ENCODE measurements around the gene VKORC1. TPM values are rescaled to one million over a fixed set of nuclear protein-coding genes. Genes with fewer than 3 reads are reported as not detected.

Gene VKORC1
- polyA plus RNA-seq, 2 donors = 18.5 to 39.2 TPM

DNA sequence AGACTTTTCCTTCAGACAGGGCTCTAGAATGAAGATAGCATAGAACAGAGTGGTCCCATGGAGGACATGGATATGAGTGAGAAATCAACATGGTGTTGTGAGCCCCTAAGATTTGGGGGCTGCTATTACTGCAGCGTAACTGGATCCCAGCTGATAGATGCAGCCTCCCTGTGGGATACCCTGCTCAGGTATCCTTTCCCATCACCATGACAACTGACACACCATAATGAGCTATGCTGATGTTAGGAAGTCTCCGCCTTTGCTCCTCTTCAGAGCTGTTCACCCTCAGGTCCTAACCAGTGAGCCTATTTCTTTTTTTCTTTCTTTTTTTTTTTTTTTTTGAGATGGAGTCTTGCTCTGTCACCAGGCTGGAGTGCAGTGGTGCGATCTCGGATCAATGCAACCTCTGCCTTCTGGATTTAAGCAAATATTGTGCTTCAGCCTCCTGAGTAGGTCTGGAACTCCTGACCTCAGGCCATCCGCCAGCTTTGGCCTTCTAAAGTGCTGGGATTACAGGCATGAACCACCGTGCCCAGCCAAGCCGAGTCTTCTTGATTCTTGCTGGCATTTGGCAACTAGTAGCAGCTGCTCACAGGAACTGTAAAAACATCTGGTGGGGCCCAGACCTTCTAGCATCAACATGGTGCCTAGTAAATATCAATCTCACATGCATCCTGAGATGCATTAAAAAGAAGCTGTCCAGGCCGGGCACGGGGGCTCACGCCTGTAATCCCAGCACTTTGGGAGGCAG, 44.1 kb downstream of the VKORC1 start:
- 72 to 73% methylated on average over 10 of the region's 10 CpGs for WGBS, 2 donors
- Histone ChIP-seq H3K4me1 (ENCODE audit: control insufficient read depth in 2 of 2, insufficient read depth in 2 of 2, low read length in 1 of 2) (no peaks in the 10 kb centered on the region), H3K9me3 (ENCODE audit: control insufficient read depth in 2 of 2, insufficient read depth in 1 of 2, low read depth in 1 of 2, low read length in 1 of 2) (no peaks in the 10 kb centered on the region), H3K4me3 (ENCODE audit: low read depth in 1 of 2, low read length in 2 of 2) (no peak overlapping the region), H3K27ac (ENCODE audit: low read depth in 2 of 2, low read length in 1 of 2) (no peak overlapping the region), H3K27me3 (ENCODE audit: control insufficient read depth in 1 of 2, insufficient read depth in 2 of 2, low read length in 2 of 2) (no peaks in the 10 kb centered on the region), H3K36me3 (ENCODE audit: control insufficient read depth in 2 of 2, insufficient read depth in 2 of 2, low read length in 1 of 2) (no peaks in the 10 kb centered on the region)

DNA sequence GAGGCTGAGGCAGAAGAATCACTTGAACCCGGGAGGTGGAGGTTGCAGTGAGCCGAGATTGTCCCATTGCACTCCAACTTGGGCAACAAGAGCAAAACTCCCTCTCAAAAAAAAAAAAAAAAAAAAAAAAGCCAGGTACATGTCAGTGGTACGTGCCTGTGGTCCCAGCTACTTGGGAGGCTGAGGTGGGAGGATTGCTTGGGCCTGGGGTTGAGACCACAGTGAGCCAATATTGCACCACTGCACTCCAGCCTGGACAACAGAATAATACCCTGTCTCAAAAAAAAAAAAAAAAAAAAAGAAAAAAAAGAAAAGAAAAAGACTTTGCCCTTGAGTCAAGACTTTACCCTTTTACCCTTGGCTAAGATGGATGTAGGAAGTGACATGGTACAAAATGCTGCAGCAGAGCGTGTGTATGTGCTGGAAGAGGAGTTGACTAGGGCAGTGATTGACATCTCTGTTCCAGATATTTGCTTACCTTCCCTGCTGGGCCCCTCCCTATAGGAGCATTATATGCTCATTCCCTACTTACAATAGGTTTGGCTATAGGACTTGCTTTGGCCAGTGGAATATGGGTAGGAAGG, 50.6 kb downstream of the VKORC1 start:
- no peaks in the 10 kb centered on the region for H3K9me3 ChIP-seq (ENCODE audit: control insufficient read depth in 2 of 2, insufficient read depth in 1 of 2, low read depth in 1 of 2, low read length in 1 of 2)
- H3K27me3 ChIP-seq (ENCODE audit: control insufficient read depth in 1 of 2, insufficient read depth in 2 of 2, low read length in 2 of 2) = no peaks in the 10 kb centered on the region
- H3K4me1 ChIP-seq (ENCODE audit: control insufficient read depth in 2 of 2, insufficient read depth in 2 of 2, low read length in 1 of 2) = no peaks in the 10 kb centered on the region
- H3K4me3 ChIP-seq (ENCODE audit: low read depth in 1 of 2, low read length in 2 of 2) = no peak overlapping the region
- H3K36me3 ChIP-seq (ENCODE audit: control insufficient read depth in 2 of 2, insufficient read depth in 2 of 2, low read length in 1 of 2) = peaks cover 14 to 29% of the 10 kb centered on the region in 2 donors
- no peak overlapping the region for H3K27ac ChIP-seq (ENCODE audit: low read depth in 2 of 2, low read length in 1 of 2)
- WGBS, 2 donors = 75 to 91% methylated on average over 4 of the region's 4 CpGs

- Histone ChIP-seq H3K36me3 (ENCODE audit: control insufficient read depth in 2 of 2, insufficient read depth in 2 of 2, low read length in 1 of 2) (peaks cover 14 to 35% of the 10 kb centered on the region in 2 donors), H3K9me3 (ENCODE audit: control insufficient read depth in 2 of 2, insufficient read depth in 1 of 2, low read depth in 1 of 2, low read length in 1 of 2) (no peaks in the 10 kb centered on the region), H3K4me1 (ENCODE audit: control insufficient read depth in 2 of 2, insufficient read depth in 2 of 2, low read length in 1 of 2) (no peaks in the 10 kb centered on the region), H3K4me3 (ENCODE audit: low read depth in 1 of 2, low read length in 2 of 2) (no peak overlapping the region), H3K27ac (ENCODE audit: low read depth in 2 of 2, low read length in 1 of 2) (no peak overlapping the region), H3K27me3 (ENCODE audit: control insufficient read depth in 1 of 2, insufficient read depth in 2 of 2, low read length in 2 of 2) (no peaks in the 10 kb centered on the region)
- 88 to 94% methylated on average over 1 of the region's 1 CpG for WGBS, 2 donors
These were observed 51.2 kb downstream of the VKORC1 start for GRCh38 chr16:31043352-31043751.

DNA sequence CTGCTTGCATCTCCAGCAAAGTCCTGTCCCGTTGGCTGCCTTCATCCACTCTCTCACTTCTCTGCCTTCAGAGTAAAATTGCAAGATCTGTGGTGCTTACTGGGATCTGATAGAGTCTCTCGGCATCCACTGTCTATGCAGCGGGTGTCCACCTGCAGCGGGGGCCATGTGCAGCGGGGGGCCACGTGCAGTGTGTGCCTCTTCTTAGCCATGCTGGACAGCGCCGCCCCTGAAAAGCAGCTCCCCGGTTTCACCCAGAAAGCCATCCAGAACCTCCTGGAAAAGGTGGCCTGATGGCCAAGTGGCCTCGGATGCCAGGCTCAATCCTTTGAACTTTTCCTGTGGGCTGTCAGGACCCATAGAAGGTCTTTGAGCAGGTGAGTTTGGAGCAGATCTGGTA, 51.7 kb downstream of the VKORC1 start:
- WGBS, 2 donors = 89 to 90% methylated on average over 10 of the region's 10 CpGs
- peaks cover 17 to 40% of the 10 kb centered on the region in 2 donors for H3K36me3 ChIP-seq (ENCODE audit: control insufficient read depth in 2 of 2, insufficient read depth in 2 of 2, low read length in 1 of 2)
- no peak overlapping the region for H3K4me3 ChIP-seq (ENCODE audit: low read depth in 1 of 2, low read length in 2 of 2)
- no peaks in the 10 kb centered on the region for H3K4me1 ChIP-seq (ENCODE audit: control insufficient read depth in 2 of 2, insufficient read depth in 2 of 2, low read length in 1 of 2)
- no peak overlapping the region for H3K27ac ChIP-seq (ENCODE audit: low read depth in 2 of 2, low read length in 1 of 2)
- no peaks in the 10 kb centered on the region for H3K27me3 ChIP-seq (ENCODE audit: control insufficient read depth in 1 of 2, insufficient read depth in 2 of 2, low read length in 2 of 2)
- no peaks in the 10 kb centered on the region for H3K9me3 ChIP-seq (ENCODE audit: control insufficient read depth in 2 of 2, insufficient read depth in 1 of 2, low read depth in 1 of 2, low read length in 1 of 2)

Other genes with a start within 250 kb of the VKORC1 start
- 10 to 100 TPM; 21.8 to 33.9 TPM for gene BCL7C, start 200.7 kb downstream of the VKORC1 start, polyA plus RNA-seq
- gene CTF1, start 198.2 kb downstream of the VKORC1 start, polyA plus RNA-seq = 1 to 10 TPM; 2.2 to 3.3 TPM
- 10 to 100 TPM; 10.7 to 35.6 TPM for gene FBXL19, start 171.2 kb downstream of the VKORC1 start, polyA plus RNA-seq
- gene ORAI3, start 145.7 kb downstream of the VKORC1 start, polyA plus RNA-seq = 10 to 100 TPM in 1 of 2 donors, 1 to 10 TPM in 1; 8.5 to 11.6 TPM
- gene SETD1A, start 137.0 kb downstream of the VKORC1 start, polyA plus RNA-seq = 1 to 10 TPM; 6.8 to 9.6 TPM
- 10 to 100 TPM in 1 of 2 donors, 1 to 10 TPM in 1; 6.6 to 12.1 TPM for gene HSD3B7, start 109.6 kb downstream of the VKORC1 start, polyA plus RNA-seq
- 1 to 10 TPM in 1 of 2 donors, under 1 TPM in 1; 0.29 to 1.6 TPM for gene STX1B, start 84.2 kb downstream of the VKORC1 start, polyA plus RNA-seq
- gene STX4, start 61.2 kb downstream of the VKORC1 start, polyA plus RNA-seq = 10 to 100 TPM; 49.7 to 54.1 TPM
- gene ZNF668, start 20.6 kb downstream of the VKORC1 start, polyA plus RNA-seq = 1 to 10 TPM; 5.8 to 6.6 TPM
- 1 to 10 TPM; 3.4 to 8.1 TPM for gene ZNF646, start 20.4 kb downstream of the VKORC1 start, polyA plus RNA-seq
- gene PRSS53, start 5.9 kb downstream of the VKORC1 start, polyA plus RNA-seq = 1 to 10 TPM in 1 of 2 donors, under 1 TPM in 1; 1.00 to 2.9 TPM
- gene BCKDK, start 13.6 kb upstream of the VKORC1 start, polyA plus RNA-seq = 10 to 100 TPM; 13.0 to 23.1 TPM
- gene KAT8, start 22.9 kb upstream of the VKORC1 start, polyA plus RNA-seq = 10 to 100 TPM; 28.3 to 33.6 TPM
- 100 to 1,000 TPM in 1 of 2 donors, 10 to 100 TPM in 1; 64.3 to 201 TPM for gene PRSS8, start 40.9 kb upstream of the VKORC1 start, polyA plus RNA-seq
- gene PRSS36, start 55.3 kb upstream of the VKORC1 start, polyA plus RNA-seq = 1 to 10 TPM; 1.7 to 2.4 TPM
- 100 to 1,000 TPM; 134 to 170 TPM for gene FUS, start 85.3 kb upstream of the VKORC1 start, polyA plus RNA-seq
- gene PYCARD, start 108.0 kb upstream of the VKORC1 start, polyA plus RNA-seq = 10 to 100 TPM; 51.7 to 79.2 TPM
- under 1 TPM; 0.02 to 0.04 TPM for gene TRIM72, start 119.3 kb upstream of the VKORC1 start, polyA plus RNA-seq
- gene PYDC1, start 122.3 kb upstream of the VKORC1 start, polyA plus RNA-seq = not detected
- gene ITGAM, start 165.2 kb upstream of the VKORC1 start, polyA plus RNA-seq = under 1 TPM; 0.44 to 0.57 TPM

Measured in esophagus (tissue), 2 donors.